Fibroblast of skin of right biceps (primary cell): ENCODE measurements around the gene TRAPPC10.
"Not testable (repeated sequence)": the region's sequence is repeated elsewhere in the genome, so short reads cannot be mapped to it uniquely, and the experiment has no call there.

ENCODE experiments used
- DNase-seq: peaks from one replicate; pipeline ENCODE4 v3.0.0-alpha.2; 2013

Gene TRAPPC10

DNA sequence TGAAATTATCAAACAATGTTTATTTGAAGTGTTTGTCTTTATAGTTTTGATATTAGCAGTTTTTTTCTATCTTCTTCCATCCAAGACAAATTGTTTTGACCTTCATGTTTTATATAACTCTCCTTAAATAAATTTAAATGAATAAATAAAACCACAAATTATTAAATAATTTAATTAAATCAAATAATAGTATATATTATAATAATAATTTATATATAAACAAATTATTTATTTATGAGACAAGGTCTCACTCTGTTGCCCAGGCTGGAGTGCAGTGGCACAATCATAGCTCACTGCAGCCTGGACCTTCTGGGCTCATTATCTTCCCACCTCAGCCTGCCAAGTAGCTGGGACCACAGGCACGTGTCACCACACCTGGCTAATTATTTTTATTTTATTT lies 82.7 kb downstream of the TRAPPC10 start:
- no peak for DNase-seq

DNA sequence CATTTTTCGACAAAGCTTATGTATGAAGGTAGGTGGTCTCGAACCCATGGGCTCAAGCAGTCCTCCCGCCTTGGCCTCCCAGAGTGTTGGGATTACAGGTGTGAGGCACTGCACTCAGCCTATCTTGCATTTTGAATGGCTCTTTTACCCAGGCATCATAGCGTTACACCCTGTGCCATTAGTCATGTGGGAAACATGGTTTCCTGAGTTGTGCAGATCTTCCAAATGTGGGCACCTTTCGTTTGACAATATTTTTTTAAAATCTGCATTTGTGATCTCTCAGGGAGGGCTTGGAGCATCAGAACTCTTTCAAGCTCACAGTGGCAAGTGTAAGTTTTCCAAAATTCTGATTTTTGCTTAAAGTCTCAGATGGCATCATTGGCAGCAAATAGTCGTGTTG lies 86.4 kb downstream of the TRAPPC10 start:
- DNase-seq, result not testable (repeated sequence)

DNA sequence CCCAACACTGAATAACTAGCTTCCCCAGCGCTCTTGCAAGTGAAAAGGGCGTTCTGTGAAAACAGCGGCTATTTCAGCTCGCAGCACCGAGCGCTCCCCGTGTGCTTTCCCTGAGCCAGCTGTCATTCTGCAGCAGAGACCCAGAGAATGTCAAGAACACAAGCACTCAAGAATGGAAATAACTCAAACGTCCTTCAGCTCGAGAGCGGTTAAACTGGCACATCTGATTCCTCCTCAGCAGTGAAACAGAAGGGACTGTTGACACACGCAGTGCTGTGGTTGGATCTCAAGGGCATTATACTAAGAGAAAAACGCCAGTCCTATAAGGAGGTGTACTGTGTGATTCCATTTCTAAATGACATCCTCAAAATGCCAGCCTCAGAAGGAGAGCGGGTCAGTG lies 86.9 kb downstream of the TRAPPC10 start:
- not testable (repeated sequence) for DNase-seq

DNA sequence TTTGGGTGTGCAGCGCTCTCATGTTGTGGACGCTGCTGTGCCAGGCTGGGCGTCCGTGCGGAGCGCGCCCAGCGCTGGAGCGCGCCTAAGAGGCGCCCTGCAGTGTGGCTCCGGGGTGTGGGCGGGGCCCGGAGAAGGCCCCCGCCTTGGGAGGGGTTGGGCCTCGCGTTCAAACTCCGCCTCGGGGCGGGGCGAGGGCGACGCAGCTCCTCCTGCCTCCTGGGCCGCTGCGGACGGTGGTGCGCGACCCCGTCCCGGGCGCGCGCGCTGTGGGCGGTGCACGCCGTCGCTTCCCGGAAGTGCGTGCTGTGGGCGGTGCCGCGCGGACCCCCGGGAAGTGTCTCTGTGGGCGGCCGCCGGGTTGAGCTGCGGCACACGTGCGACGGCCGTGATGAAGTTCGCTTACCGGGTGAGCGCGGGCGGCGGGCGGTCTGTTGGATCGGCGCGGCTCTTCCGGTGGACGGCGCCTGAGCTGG lies 95.0 kb downstream of the TRAPPC10 start, which contains the start of gene PWP2:
Gene PWP2 (plus strand): TSS at position 374 of the 476 bp plus-strand sequence. CDS start 18 bp downstream, at position 392.
- DNase-seq, result not testable (repeated sequence)

DNA sequence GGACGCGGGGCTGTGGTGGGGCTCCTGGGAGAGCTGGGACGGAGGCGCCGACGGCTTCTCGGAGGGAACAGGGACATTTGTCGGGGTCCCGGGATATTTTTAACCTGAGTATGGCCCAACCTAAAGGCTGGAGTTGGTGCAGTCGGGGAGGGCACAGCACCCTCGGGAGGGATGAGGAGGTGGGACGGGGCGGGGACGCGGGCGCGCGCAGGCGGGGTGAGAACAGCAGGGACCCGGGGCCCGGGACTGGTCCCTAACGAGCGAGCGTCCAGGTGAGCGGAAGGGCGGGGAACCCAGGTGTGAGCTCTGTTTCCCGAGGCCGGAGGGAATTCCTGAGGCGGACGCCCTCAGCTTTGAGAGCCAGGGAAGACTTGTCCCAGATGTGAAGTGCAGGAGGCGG lies 95.5 kb downstream of the TRAPPC10 start:
- DNase-seq, result not testable (repeated sequence)

DNA sequence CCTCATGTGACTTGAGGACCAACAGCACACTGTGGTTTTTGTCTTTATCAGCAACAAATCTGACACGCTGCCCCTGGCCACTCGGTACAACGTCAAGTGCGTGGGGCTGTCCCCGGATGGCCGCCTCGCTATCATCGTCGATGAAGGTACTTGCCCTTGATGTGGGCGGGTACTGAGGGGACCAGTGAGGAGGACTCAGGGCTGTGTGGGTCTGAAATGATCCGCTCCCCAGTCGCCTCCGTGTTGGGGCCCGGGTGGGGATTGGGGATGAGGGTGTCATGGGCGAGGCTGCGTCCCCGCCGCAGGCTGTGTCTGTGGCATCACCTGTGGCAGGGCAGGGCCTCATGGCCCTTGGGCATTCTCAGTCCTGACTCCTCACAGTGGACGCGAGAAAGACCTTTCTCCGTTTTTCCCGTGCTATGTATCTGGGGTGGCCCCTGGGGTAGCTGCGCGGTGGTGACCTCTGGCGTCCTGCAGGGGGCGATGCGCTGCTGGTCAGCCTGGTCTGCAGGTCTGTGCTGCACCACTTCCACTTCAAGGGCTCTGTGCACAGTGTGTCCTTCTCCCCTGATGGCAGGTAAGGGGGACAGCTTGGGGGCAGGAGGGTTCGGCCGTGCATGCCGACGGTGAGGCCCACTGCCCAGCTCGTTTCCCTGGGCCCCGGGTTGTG lies 101.7 kb downstream of the TRAPPC10 start:
- not testable (repeated sequence) for DNase-seq

DNA sequence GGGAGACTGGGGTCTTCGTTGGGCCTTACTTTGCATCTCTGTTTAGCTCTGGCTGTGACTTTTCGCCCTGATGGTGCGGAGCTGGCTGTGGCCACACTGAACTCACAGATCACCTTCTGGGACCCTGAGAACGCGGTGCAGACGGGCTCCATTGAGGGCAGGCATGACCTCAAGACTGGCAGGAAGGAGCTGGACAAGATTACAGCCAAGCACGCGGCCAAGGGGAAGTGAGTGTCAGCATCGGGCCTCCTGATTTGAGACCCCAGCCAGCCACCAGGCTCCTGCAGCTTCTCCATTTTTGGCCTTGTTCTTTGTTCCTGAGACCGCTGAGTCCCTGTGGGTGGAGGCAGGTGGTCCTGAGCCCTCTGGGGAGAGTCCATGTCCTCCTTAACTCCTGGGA lies 110.0 kb downstream of the TRAPPC10 start:
- not testable (repeated sequence) for DNase-seq

DNA sequence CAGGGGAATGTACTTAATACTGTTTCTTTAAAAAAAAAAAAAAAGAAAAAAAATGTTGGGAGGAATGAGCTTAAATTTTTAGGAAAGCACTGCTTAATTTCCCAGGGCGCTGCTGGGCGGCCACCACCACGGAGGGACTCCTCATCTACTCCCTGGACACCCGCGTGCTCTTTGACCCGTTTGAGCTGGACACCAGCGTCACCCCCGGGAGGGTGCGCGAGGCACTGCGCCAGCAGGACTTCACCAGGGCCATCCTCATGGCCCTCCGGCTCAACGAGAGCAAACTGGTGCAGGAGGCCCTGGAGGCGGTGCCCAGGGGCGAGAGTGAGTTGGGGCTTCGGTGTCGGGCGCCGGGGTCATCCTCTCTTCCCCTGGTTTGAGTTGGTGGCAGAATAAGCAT lies 115.7 kb downstream of the TRAPPC10 start:
- DNase-seq, result not testable (repeated sequence)

DNA sequence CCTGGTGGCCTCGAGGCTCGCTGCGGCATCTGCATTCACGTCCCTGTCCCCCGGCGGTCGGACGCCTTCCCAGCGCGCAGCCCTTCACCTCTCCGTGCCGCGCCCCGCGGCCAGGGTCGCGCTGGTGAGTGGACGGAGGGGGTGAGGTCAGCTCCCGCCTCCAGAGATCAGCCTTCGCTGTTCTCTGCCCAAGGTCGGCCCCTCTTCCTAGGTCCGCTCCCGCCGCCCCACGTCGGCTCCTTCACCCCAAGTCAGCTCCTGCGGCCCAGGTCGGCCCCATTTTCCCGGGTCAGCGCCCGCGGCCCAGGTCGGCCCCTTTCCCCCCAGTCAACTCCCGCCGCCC lies 121.6 kb downstream of the TRAPPC10 start:
- not testable (repeated sequence) for DNase-seq

DNA sequence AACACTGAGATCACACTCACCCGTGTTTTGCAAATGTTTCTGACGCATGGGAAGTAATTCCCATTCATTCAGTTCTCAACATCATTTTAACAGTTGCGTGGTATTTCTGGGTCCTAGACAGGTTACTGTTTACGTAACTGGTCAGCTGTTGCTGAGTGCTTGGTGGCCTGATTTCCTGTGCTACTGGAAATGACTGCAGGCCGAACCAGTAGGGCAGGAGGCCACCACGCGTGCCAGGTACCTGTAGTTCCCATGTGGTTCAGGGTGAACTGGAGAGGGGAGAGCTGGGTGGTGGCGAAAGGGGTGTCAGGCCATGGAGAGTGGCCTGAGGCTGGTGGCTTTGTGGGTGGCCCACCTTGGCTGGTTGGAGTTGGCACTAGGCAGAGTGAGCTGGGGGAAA lies 122.6 kb downstream of the TRAPPC10 start:
- not testable (repeated sequence) for DNase-seq

DNA sequence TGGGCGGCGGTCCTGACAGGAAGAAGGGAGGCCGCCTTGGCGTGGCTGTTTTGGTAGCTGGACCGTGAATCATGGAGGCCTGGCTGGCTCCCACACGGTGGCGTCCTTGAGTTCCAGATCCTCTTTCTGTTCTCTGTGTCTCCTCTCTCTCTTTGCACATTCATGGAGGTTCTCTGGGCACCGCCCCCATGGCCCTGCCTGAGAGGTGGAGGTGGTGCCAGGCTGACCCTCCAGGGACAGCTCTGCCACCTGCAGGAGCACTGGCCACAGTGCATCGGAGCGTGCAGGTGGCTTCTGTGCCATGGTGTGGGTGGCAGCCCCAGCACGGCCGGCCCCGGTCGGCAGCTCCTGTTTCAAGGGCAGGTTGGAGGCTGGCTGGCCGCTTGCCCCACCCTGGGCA lies 125.9 kb downstream of the TRAPPC10 start:
- not testable (repeated sequence) for DNase-seq

DNA sequence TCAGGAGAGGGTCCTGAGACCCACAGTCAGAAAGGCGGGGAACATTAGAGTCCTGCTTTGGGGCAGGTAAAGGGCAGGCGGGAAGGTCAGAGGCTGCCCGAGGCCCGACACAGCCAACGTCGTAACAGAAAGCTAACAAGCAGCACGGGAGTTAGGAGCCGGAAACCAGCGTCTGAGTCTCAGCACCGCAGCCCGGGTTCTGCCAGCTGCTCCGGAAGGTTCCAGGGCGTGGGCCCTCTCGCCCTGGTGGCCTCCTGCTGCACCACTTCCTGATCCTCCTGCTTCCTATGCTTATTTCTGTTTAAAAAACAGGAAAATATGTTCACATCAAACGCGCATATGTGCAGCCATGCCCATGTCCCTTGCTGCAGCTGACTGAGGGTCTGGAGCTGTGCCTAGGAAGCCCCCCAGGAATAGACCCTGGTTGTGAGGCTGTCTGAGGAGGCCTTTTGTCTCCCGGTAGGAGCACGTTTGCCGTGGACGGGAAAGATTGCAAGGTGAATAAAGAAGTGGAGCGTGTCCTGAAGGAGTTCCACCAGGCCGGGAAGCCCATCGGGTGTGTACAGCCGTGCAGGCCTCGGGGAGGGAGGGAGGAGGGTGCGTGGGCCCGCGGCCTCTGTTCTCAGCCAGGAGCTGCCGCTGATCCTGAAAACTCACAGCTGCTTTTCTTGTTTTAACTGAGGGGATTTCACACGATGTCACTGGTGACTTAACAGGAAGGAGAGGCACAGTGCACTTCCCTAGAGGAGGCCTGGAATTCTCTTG lies 127.9 kb downstream of the TRAPPC10 start:
- DNase-seq, result not testable (repeated sequence)

DNA sequence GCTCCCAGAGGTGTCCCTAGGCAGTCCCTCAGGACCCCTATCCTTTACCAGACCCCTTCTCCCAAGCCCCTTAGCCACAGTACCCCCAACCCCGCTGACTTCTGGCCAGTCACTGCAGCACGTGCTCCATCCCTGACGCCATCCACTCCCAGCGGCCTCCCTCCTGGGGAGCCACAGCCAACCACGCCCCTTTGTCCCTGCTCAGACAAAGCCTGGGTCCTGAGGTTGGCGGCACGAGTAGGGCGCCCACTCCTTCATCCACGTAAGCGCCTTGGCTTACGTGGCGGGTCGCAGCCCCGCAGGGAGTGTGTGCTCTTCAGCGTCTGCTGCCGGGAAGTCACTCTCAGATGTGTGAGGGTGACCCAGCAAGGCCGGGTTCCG lies 128.4 kb downstream of the TRAPPC10 start:
- DNase-seq, result not testable (repeated sequence)

DNA sequence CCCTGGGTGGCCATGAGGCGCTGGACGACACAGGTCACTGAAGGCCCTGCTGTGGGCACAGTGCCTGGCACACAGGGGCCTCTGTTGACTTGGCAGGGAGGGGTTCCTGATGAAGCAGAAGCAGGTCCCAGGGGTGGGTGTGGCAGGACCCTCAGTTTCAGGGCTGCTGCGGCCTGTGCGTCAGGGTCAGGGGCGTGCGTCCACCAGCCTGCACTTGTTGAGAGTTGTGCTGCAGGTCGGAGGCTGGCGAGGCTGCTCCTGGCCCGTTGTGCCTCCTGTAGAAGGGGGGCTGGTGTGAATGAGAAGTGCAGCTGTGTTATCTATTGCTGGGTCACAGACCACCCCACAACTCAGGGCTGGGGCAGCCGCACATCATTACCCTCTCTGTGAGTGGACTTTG lies 130.4 kb downstream of the TRAPPC10 start:
- DNase-seq, result not testable (repeated sequence)

DNA sequence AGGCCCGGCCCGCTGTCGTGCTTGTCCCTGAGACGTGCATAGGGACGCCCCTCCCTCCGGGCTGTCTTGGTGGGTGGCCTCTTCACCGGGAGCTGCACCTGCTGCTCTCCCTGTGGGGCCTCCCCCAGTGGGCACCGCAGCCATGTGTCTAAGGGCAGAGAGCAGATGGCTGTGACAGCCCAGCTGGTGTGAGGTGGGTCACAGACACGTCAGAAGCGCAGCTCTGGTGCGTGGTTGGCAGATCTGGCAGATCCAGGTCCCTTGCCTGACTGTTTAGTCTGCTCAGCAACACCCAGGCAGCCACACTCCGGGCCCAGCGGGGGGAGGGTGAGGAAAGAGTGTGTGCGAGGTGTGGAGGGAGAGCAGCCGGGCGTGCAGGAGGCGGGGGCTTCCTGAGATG lies 131.3 kb downstream of the TRAPPC10 start:
- DNase-seq, result not testable (repeated sequence)

DNA sequence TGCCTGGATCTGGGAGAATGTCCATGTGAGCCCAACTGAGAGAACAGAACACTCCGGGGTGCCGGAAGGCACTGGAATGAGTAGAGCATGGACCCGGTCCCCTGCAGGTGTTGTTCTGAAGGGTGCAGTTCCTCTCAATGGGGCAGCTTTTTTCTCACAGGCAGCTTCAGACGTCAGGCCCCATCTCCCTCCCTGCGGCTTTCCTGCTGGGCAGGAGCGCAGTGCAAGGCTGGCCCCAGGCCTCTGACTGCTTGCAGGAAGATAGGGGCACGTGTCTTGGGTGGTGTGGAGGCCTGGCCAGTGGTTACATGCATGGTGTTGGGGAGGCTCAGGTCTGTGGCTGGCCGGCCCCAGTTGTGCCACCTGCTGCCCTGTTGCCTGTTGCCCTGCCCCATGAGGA lies 131.9 kb downstream of the TRAPPC10 start:
- DNase-seq, result not testable (repeated sequence)

DNA sequence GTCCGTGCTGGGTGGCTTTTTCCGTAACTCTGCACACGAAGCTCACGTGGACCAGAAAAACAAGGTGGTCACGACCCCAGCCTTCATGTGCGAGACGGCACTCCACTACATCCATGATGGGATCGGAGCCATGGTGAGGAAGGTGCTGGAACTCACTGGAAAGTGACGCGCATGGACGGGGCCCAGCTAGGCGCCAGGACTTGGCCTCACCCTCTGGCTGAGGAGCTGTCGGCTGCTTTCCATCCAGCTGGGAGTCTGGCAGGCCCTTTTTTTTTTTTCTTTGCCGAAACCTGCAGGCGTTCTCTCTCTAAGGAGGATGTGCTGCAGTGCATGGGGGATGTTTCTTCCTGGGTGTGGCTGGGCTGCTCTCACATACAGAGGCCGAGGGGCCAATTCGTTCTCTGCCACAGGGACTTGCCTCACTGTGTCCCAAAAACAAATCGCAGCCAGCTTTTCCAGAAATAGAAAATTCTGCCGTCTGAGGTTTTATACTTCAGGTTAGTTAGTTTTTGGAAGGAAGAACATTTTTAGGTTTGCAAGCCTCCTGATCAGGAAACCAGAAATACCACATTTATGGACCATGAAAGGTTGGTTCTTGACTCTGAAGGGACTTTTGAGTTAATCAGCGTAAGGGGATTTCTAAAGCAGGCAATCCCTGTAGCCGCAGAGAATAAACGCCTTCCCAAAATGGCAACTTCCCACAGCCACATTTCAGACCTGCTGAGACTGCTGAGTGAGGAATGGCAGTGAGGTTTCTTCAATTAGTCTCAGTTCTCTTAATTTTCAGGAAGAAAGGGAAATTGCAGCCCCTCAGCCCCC lies 132.9 kb downstream of the TRAPPC10 start:
- not testable (repeated sequence) for DNase-seq

DNA sequence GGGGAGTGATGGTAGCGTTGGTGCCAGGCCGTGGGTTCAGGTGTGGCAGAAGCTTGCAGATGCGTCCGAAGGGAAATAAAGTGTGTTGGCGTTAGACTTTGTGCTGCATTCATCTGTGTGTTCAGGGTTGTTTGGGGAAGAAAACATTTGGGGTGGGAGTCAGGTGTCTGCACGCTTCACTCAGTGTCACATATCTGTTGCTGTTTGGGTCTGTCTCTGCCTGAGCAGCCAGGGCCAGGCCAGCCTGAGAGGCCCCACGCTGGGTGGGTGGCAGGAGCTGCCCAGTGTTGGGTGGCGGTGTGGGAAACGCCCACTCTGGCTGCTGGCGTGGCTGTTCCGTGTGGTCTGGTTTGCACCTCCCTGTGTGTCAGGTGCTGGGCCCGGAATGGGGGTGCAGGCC lies 133.5 kb downstream of the TRAPPC10 start:
- not testable (repeated sequence) for DNase-seq

DNA sequence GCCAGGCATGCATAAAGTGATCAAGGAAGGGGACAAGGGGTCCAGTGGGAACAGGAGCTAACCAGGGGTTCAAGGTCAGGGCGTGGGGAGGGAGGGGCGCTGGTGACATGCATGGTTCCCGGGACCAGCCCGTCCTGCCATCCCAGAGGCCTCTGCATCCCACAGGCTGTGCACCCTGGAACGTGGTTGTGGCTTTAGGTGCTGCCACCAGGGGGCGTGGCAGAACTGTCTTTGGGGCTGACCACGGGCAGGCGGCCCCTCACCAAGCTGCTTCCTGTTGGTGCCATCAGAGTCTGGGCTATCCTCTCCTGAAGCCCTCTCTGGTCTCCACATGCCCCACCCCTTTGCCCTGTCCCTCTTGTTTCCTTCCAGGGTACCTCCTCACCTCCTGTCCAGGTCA lies 135.0 kb downstream of the TRAPPC10 start:
- DNase-seq, result not testable (repeated sequence)

DNA sequence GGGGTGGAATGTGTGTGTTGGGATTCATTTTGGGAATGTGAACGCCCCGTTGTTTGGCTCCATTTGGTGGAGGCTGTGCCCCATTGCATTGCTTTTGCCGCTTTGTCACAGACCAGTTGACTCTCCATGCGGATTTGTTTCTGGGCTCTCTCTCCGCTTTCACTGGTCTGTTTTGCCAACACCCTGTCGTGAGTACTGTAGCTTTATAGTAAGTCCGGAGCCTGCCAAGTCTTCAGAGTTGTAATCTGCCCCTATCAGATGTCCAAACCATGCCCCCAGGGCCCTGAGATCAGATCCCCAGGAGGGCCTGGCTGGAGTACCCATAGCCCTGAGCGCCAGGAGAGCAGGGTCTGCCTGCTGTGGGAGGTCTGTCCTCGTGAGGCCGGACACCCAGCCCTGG lies 138.1 kb downstream of the TRAPPC10 start:
- not testable (repeated sequence) for DNase-seq

DNA sequence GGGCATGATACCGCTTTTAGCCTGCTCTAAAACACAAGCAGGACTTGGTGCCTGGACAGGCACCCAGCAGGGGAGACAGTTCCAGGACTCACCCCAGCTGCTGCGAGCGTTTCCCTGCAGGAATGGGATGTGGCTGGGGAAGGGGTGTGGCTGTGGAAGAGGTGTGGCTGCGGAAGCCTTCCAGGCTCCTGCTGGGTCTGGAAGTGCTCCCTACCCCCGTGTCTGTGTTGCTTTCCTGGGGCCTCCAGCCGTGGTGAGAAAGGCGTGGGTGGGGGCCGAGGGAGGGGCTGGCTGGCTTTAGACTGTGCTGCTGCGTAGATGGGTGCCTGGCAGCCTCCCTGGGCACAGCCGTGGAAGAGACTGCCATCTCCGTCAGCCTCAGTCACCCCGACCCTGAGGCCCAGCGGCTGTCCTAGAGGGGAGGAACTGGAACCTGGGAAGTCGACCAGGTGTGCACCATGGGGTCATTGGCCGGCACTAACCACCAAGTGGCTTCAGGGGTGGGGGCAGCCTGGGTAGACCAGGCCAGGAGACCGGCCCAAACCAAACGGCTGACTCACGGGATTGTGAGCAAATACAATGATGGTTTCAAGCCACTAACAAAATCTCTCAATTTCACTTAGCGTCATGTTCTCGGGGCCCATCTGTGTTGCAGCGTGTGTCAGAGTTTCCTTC lies 141.2 kb downstream of the TRAPPC10 start:
- DNase-seq, result not testable (repeated sequence)

DNA sequence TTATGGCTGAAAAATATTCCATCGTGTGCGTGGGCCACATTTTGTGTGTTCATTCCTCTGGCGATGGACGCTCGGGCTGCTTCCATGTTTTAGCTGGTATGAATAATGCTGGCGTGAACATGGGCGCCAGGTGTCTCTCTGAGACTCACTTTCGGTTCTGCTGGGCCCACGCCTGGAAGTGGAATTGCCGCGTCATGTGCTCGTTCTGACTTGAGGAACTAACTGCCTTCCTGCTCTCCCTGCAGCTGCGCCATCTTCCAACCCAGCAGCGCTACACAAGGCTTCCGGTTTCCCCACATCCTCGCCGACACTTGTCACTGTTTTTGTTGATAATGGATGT lies 141.8 kb downstream of the TRAPPC10 start:
- DNase-seq, result not testable (repeated sequence)

DNA sequence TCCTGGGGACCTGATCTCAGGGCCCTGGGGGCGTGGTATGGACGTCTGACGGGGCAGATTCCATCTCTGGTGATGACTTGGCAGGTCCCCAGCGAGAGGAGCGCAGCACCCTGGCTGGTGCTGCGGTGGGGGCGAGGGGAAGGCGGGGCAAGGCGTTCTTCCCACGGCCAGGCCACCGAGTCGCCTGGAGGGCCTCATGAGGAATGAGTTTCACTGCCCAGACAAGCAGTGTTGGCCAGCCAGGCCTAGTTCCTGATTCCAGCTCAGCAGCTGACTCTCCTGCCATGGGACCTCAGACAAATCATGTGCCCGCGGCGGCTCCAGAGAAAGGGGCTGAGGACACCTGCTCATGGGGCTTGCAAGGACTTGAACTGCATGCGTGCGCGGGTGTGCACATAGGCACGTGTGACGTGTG lies 142.7 kb downstream of the TRAPPC10 start:
- DNase-seq, result not testable (repeated sequence)
